ENCODE measurements around the gene TRPM3. TPM values are rescaled to one million over a fixed set of nuclear protein-coding genes. Genes with fewer than 3 reads are reported as not detected.

Gene TRPM3
- total RNA-seq, 2 experiments from 2014 or later, result not detected

- H3K36me3 Mint-ChIP-seq, result no peaks in the 10 kb centered on the region
- ChIA-PET CTCF (no interaction called here), POLR2A (no interaction called here)
- no peaks in the 10 kb centered on the region for H3K27me3 Mint-ChIP-seq
- H3K27ac Mint-ChIP-seq, result no peak overlapping the region
- DNase-seq, result no peak
- H3K4me3 Mint-ChIP-seq, result no peak overlapping the region
- no peaks in the 10 kb centered on the region for H3K9me3 Mint-ChIP-seq
- no peaks in the 10 kb centered on the region for H3K4me1 Mint-ChIP-seq (ENCODE audit: low read depth)
- intact Hi-C loops (cut with micrococcal nuclease), result no loop called here
Measured at GRCh38 chr9:70795841-70796240, 325.6 kb downstream of the TRPM3 start.

GRCh38 chr9:70792796-70793195 lies 328.6 kb downstream of the TRPM3 start:
- DNase-seq, result no peak
- no peaks in the 10 kb centered on the region for H3K36me3 Mint-ChIP-seq
- H3K27me3 Mint-ChIP-seq, result no peaks in the 10 kb centered on the region
- ChIA-PET POLR2A (no interaction called here), CTCF (no interaction called here)
- H3K9me3 Mint-ChIP-seq, result no peaks in the 10 kb centered on the region
- H3K27ac Mint-ChIP-seq, result no peak overlapping the region
- no peaks in the 10 kb centered on the region for H3K4me1 Mint-ChIP-seq (ENCODE audit: low read depth)
- intact Hi-C loops (cut with micrococcal nuclease), result no loop called here
- H3K4me3 Mint-ChIP-seq, result no peak overlapping the region

GRCh38 chr9:70791936-70792335 lies 329.5 kb downstream of the TRPM3 start:
- Mint-ChIP-seq H3K27me3 (no peaks in the 10 kb centered on the region), H3K9me3 (no peaks in the 10 kb centered on the region), H3K27ac (no peak overlapping the region), H3K36me3 (no peaks in the 10 kb centered on the region), H3K4me1 (ENCODE audit: low read depth) (no peaks in the 10 kb centered on the region), H3K4me3 (no peak overlapping the region)
- ChIA-PET CTCF (no interaction called here), POLR2A (no interaction called here)
- intact Hi-C loops (cut with micrococcal nuclease), result no loop called here
- DNase-seq, result no peak

- ChIA-PET POLR2A (no interaction called here), CTCF (no interaction called here)
- H3K27me3 Mint-ChIP-seq, result no peaks in the 10 kb centered on the region
- no peak overlapping the region for H3K4me3 Mint-ChIP-seq
- no peaks in the 10 kb centered on the region for H3K9me3 Mint-ChIP-seq
- no peak overlapping the region for H3K27ac Mint-ChIP-seq
- DNase-seq, result no peak
- intact Hi-C loops (cut with micrococcal nuclease), result no loop called here
- H3K36me3 Mint-ChIP-seq, result no peaks in the 10 kb centered on the region
- no peaks in the 10 kb centered on the region for H3K4me1 Mint-ChIP-seq (ENCODE audit: low read depth)
Measured at GRCh38 chr9:70789086-70789485, 332.3 kb downstream of the TRPM3 start.

DNA sequence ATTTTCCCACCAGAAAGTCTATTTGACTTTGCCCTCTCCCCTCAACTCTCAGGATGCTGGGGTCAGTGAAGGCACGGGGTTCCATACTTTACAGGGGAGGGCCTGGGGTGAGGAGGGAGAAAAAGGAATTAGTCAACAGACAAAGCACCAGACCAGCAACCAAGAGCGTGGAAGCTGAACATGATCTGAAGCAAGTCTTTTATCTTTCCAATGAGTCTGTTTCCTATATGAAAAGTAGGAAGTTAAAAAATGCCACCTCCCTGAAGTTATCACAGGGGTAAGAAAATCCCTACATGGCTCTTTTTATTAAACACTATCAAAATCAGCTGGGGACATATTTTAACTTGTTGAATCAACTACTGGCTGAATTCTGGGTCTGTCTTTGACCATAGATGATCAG lies 337.0 kb downstream of the TRPM3 start:
- POLR2A ChIA-PET, result interaction anchor here (0.6 kb wide), 1 partner anchor 19 kb away, joined by 3 read pairs; no protein-coding TSS in a partner anchor
- H3K9me3 Mint-ChIP-seq, result no peaks in the 10 kb centered on the region
- CTCF ChIA-PET, result no interaction called here
- H3K27me3 Mint-ChIP-seq, result no peaks in the 10 kb centered on the region
- no peaks in the 10 kb centered on the region for H3K4me1 Mint-ChIP-seq (ENCODE audit: low read depth)
- DNase-seq, result no peak
- no peaks in the 10 kb centered on the region for H3K36me3 Mint-ChIP-seq
- H3K4me3 Mint-ChIP-seq, result no peak overlapping the region
- intact Hi-C loops (cut with micrococcal nuclease), result no loop called here
- no peak overlapping the region for H3K27ac Mint-ChIP-seq

DNA sequence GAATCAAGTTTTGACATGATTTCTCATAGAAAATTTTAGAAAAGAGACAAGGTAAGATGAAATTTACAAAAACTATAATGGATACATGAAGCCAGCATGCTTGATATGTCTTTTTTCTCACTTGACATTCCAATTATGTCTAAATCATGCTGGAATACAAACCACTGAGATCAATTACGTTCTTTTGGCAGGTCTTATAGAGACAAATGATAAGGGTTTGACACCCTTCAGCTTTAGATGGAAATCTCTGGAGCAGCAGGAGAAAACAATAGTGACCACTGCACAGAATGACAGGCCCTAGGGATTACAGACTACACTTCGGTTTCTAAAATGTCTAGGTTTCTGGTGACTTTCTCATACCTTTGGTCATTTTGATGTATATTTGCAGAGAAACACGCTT lies 342.9 kb downstream of the TRPM3 start:
- Mint-ChIP-seq H3K4me1 (ENCODE audit: low read depth) (no peaks in the 10 kb centered on the region), H3K27me3 (no peaks in the 10 kb centered on the region), H3K36me3 (no peaks in the 10 kb centered on the region), H3K27ac (no peak overlapping the region), H3K4me3 (no peak overlapping the region), H3K9me3 (no peaks in the 10 kb centered on the region)
- no peak for DNase-seq
- CTCF ChIA-PET, result interaction anchor here (0.7 kb wide), 1 partner anchor 1526 kb away, joined by 3 read pairs; no protein-coding TSS in a partner anchor
- POLR2A ChIA-PET, result no interaction called here
- intact Hi-C loops (cut with micrococcal nuclease), result no loop called here

DNA sequence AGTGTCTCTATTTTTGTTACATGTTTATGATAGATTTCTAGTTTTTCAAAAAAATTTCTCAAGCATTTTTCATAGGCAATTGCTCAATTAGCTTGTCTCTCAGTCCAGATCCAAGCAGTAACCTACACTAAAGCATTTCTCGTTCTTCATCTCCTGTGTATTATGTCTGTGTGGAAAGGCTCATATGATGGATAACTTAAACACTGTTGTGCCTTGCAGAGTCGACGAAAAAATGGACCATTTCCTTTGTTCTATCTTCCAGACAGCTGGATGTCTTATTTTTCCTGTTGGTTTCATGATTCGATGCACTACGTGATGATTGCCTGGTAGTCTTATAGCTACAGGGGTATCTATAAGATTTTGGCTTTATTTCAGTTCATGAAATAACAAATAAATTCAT lies 347.8 kb downstream of the TRPM3 start:
- Mint-ChIP-seq H3K27me3 (no peaks in the 10 kb centered on the region), H3K27ac (no peak overlapping the region), H3K4me3 (no peak overlapping the region), H3K4me1 (ENCODE audit: low read depth) (no peaks in the 10 kb centered on the region), H3K36me3 (no peaks in the 10 kb centered on the region), H3K9me3 (no peaks in the 10 kb centered on the region)
- intact Hi-C loops (cut with micrococcal nuclease), result no loop called here
- ChIA-PET POLR2A (no interaction called here), CTCF (no interaction called here)
- no peak for DNase-seq

GRCh38 chr9:70772601-70773000 lies 348.8 kb downstream of the TRPM3 start:
- no peak overlapping the region for H3K27ac Mint-ChIP-seq
- CTCF ChIA-PET, result interaction anchor here (0.6 kb wide), 1 partner anchor 513 kb away, joined by 3 read pairs; no protein-coding TSS in a partner anchor
- intact Hi-C loops (cut with micrococcal nuclease), result no loop called here
- DNase-seq, result no peak
- no peaks in the 10 kb centered on the region for H3K9me3 Mint-ChIP-seq
- no peaks in the 10 kb centered on the region for H3K27me3 Mint-ChIP-seq
- no peaks in the 10 kb centered on the region for H3K4me1 Mint-ChIP-seq (ENCODE audit: low read depth)
- POLR2A ChIA-PET, result no interaction called here
- H3K36me3 Mint-ChIP-seq, result no peaks in the 10 kb centered on the region
- no peak overlapping the region for H3K4me3 Mint-ChIP-seq

GRCh38 chr9:70765946-70766345 lies 355.5 kb downstream of the TRPM3 start:
- DNase-seq, result no peak
- Mint-ChIP-seq H3K27ac (no peak overlapping the region), H3K4me3 (no peak overlapping the region), H3K4me1 (ENCODE audit: low read depth) (no peaks in the 10 kb centered on the region), H3K9me3 (no peaks in the 10 kb centered on the region), H3K27me3 (no peaks in the 10 kb centered on the region), H3K36me3 (no peaks in the 10 kb centered on the region)
- POLR2A ChIA-PET, result no interaction called here
- CTCF ChIA-PET, result no interaction called here
- intact Hi-C loops (cut with micrococcal nuclease), result no loop called here

DNA sequence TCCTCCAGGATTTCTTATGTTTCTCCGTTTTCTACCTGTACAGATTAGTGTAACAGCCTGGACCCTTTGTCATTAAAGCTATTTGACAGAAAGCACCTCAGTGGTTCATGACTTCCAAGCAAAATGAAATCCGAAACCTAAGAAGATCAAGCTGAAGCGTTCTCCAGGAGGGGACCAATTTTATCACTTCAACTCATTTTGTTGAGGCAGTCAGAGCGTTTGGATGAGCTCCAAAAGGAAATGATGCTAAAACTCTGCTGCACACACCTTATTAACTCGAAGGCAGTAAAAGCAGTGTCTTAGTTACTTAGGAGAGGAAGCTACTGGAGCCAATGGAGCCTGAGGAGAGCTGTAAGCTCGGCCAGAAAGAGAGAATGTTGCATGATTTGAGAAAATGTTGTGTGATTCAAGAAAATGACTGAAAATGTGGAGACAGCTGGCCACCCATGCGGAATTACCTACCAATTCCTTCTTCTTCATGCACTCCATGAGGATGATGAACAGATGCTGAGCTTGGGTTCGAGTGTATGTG lies 360.2 kb downstream of the TRPM3 start:
- intact Hi-C loops (cut with micrococcal nuclease), result no loop called here
- CTCF ChIA-PET, result no interaction called here
- no peaks in the 10 kb centered on the region for H3K36me3 Mint-ChIP-seq
- no peaks in the 10 kb centered on the region for H3K4me1 Mint-ChIP-seq (ENCODE audit: low read depth)
- peaks cover 2% of the 10 kb centered on the region for H3K27me3 Mint-ChIP-seq
- DNase-seq, result no peak
- no peak overlapping the region for H3K27ac Mint-ChIP-seq
- POLR2A ChIA-PET, result interaction anchor here (0.7 kb wide), 1 partner anchor 184 kb away, joined by 4 read pairs; no protein-coding TSS in a partner anchor
- no peaks in the 10 kb centered on the region for H3K9me3 Mint-ChIP-seq
- H3K4me3 Mint-ChIP-seq, result no peak overlapping the region

DNA sequence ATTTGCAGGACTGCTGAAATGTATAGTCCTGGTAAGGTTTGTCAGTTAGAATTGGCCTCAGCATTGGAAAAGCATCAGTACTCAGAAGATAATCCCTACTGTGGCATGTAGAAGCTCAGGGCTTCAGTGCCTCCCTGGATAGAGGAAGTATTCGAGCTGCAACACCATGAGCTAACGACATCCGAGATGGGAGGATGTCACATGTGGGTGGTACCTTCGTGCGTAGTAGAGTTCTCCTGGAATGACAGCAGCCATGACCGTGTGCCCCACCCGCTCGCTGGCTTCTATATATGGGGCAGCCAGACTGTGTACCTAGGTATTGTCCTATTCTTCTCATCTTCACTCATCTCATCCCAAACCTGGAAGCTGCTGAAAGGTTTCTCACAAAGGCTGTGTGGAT lies 361.2 kb downstream of the TRPM3 start:
- Mint-ChIP-seq H3K27ac (no peak overlapping the region), H3K27me3 (peaks cover 2% of the 10 kb centered on the region), H3K4me3 (no peak overlapping the region), H3K4me1 (ENCODE audit: low read depth) (no peaks in the 10 kb centered on the region), H3K36me3 (no peaks in the 10 kb centered on the region), H3K9me3 (no peaks in the 10 kb centered on the region)
- DNase-seq, result no peak
- POLR2A ChIA-PET, result no interaction called here
- intact Hi-C loops (cut with micrococcal nuclease), result no loop called here
- CTCF ChIA-PET, result no interaction called here

DNA sequence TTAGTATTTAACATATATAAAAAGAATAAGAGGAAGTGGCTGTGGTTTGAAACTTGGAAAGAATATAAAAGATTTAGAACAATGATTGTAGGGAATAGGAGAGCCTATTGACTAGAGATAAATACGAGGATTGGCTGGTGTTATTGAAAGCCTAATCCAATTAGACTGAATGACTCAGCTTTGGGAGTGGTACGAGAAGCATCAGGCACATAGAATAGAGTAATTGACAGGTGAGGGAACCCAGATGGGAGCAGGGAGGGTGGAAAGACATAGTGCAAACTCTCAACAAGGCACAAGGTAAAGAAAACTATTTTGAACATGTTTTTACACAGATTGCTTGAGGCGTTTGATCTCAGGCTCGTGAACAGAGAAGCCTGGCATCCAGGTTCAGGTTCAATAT lies 368.1 kb downstream of the TRPM3 start:
- ChIA-PET POLR2A (no interaction called here), CTCF (no interaction called here)
- intact Hi-C loops (cut with micrococcal nuclease), result no loop called here
- Mint-ChIP-seq H3K4me1 (ENCODE audit: low read depth) (no peaks in the 10 kb centered on the region), H3K27me3 (peaks cover 4% of the 10 kb centered on the region), H3K27ac (no peak overlapping the region), H3K4me3 (no peak overlapping the region), H3K36me3 (no peaks in the 10 kb centered on the region), H3K9me3 (no peaks in the 10 kb centered on the region)
- DNase-seq, result no peak

DNA sequence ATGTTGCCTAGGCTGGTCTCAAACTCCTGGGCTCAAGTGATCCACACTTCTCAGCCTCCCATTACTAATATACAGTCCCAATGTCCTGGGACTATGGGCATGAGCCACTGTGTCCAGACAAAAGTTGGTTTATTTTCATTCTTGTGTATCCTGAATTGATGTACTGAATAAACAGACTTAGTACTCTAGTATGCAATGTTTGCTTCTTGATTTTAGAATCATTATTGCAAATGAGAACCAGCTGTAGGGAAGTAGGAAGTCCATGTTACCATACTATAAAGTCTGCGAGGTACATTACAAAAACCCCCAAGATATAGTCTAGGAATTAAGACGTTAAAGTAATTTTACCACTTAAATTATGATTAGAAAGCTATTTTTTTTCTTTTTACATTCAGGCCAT lies 372.4 kb downstream of the TRPM3 start:
- Mint-ChIP-seq H3K4me3 (no peak overlapping the region), H3K27me3 (peaks cover 2% of the 10 kb centered on the region), H3K36me3 (no peaks in the 10 kb centered on the region), H3K4me1 (ENCODE audit: low read depth) (no peaks in the 10 kb centered on the region), H3K27ac (no peak overlapping the region), H3K9me3 (no peaks in the 10 kb centered on the region)
- CTCF ChIA-PET, result no interaction called here
- POLR2A ChIA-PET, result no interaction called here
- intact Hi-C loops (cut with micrococcal nuclease), result no loop called here
- DNase-seq, result no peak
